ENCODE measurements around the gene LMCD1.

LMCD1 gene

GRCh38 chr3:8555113-8555661 is 53.6 kb downstream of the LMCD1 start:
- H3K27me3 ChIP-seq (ENCODE audit: low read depth, low read length): no peaks in the 10 kb centered on the region
- no peak overlapping the region for H3K4me3 ChIP-seq (ENCODE audit: low read depth in 1 of 2, low read length in 2 of 2)
- H3K9me3 ChIP-seq (ENCODE audit: control insufficient read depth in 1 of 2, low read length in 2 of 2): no peaks in the 10 kb centered on the region
- no peak overlapping the region for H3K27ac ChIP-seq (ENCODE audit: low read length)
- peaks cover 0 to 16% of the 10 kb centered on the region in 2 donors for H3K4me1 ChIP-seq (ENCODE audit: control insufficient read depth in 1 of 2, insufficient read depth in 2 of 2, low read length in 2 of 2)
- peaks cover 0 to 4% of the 10 kb centered on the region in 2 donors for H3K36me3 ChIP-seq (ENCODE audit: control insufficient read depth in 1 of 2, insufficient read depth in 2 of 2, low read length in 2 of 2)

GRCh38 chr3:8555725-8556472 is 54.3 kb downstream of the LMCD1 start:
- Histone ChIP-seq H3K4me1 (ENCODE audit: control insufficient read depth in 1 of 2, insufficient read depth in 2 of 2, low read length in 2 of 2) (peaks cover 0 to 16% of the 10 kb centered on the region in 2 donors), H3K27ac (ENCODE audit: low read length) (no peak overlapping the region)

GRCh38 chr3:8556473-8556869 is 54.8 kb downstream of the LMCD1 start:
- Histone ChIP-seq H3K27ac (ENCODE audit: low read length) (no peak overlapping the region), H3K36me3 (ENCODE audit: control insufficient read depth in 1 of 2, insufficient read depth in 2 of 2, low read length in 2 of 2) (no peaks in the 10 kb centered on the region), H3K4me3 (ENCODE audit: low read depth in 1 of 2, low read length in 2 of 2) (no peak overlapping the region), H3K9me3 (ENCODE audit: control insufficient read depth in 1 of 2, low read length in 2 of 2) (no peaks in the 10 kb centered on the region), H3K27me3 (ENCODE audit: low read depth, low read length) (no peaks in the 10 kb centered on the region), H3K4me1 (ENCODE audit: control insufficient read depth in 1 of 2, insufficient read depth in 2 of 2, low read length in 2 of 2) (peaks cover 0 to 16% of the 10 kb centered on the region in 2 donors)

More at GRCh38 chr3:8555725-8556472, 54.3 kb downstream of the LMCD1 start:
- H3K4me3 ChIP-seq (ENCODE audit: low read depth in 1 of 2, low read length in 2 of 2): no peak overlapping the region
- H3K9me3 ChIP-seq (ENCODE audit: control insufficient read depth in 1 of 2, low read length in 2 of 2): no peaks in the 10 kb centered on the region
- no peaks in the 10 kb centered on the region for H3K27me3 ChIP-seq (ENCODE audit: low read depth, low read length)
- H3K36me3 ChIP-seq (ENCODE audit: control insufficient read depth in 1 of 2, insufficient read depth in 2 of 2, low read length in 2 of 2): peaks cover 0 to under 1% of the 10 kb centered on the region in 2 donors

GRCh38 chr3:8557298-8557697 is 55.7 kb downstream of the LMCD1 start:
- no peaks in the 10 kb centered on the region for H3K36me3 ChIP-seq (ENCODE audit: control insufficient read depth in 1 of 2, insufficient read depth in 2 of 2, low read length in 2 of 2)
- H3K27me3 ChIP-seq (ENCODE audit: low read depth, low read length): no peaks in the 10 kb centered on the region
- H3K27ac ChIP-seq (ENCODE audit: low read length): no peak overlapping the region
- no peaks in the 10 kb centered on the region for H3K9me3 ChIP-seq (ENCODE audit: control insufficient read depth in 1 of 2, low read length in 2 of 2)
- peaks cover 0 to 16% of the 10 kb centered on the region in 2 donors for H3K4me1 ChIP-seq (ENCODE audit: control insufficient read depth in 1 of 2, insufficient read depth in 2 of 2, low read length in 2 of 2)
- H3K4me3 ChIP-seq (ENCODE audit: low read depth in 1 of 2, low read length in 2 of 2): no peak overlapping the region

GRCh38 chr3:8558645-8559044 is 57.0 kb downstream of the LMCD1 start:
- no peaks in the 10 kb centered on the region for H3K36me3 ChIP-seq (ENCODE audit: control insufficient read depth in 1 of 2, insufficient read depth in 2 of 2, low read length in 2 of 2)
- no peaks in the 10 kb centered on the region for H3K9me3 ChIP-seq (ENCODE audit: control insufficient read depth in 1 of 2, low read length in 2 of 2)
- H3K4me3 ChIP-seq (ENCODE audit: low read depth in 1 of 2, low read length in 2 of 2): no peak overlapping the region
- peaks cover 0 to 16% of the 10 kb centered on the region in 2 donors for H3K4me1 ChIP-seq (ENCODE audit: control insufficient read depth in 1 of 2, insufficient read depth in 2 of 2, low read length in 2 of 2)
- H3K27ac ChIP-seq (ENCODE audit: low read length): no peak overlapping the region
- H3K27me3 ChIP-seq (ENCODE audit: low read depth, low read length): no peaks in the 10 kb centered on the region

GRCh38 chr3:8559351-8559750 is 57.7 kb downstream of the LMCD1 start:
- Histone ChIP-seq H3K36me3 (ENCODE audit: control insufficient read depth in 1 of 2, insufficient read depth in 2 of 2, low read length in 2 of 2) (no peaks in the 10 kb centered on the region), H3K9me3 (ENCODE audit: control insufficient read depth in 1 of 2, low read length in 2 of 2) (no peaks in the 10 kb centered on the region), H3K27ac (ENCODE audit: low read length) (no peak overlapping the region), H3K4me3 (ENCODE audit: low read depth in 1 of 2, low read length in 2 of 2) (no peak overlapping the region), H3K27me3 (ENCODE audit: low read depth, low read length) (no peaks in the 10 kb centered on the region), H3K4me1 (ENCODE audit: control insufficient read depth in 1 of 2, insufficient read depth in 2 of 2, low read length in 2 of 2) (peaks cover 0 to 16% of the 10 kb centered on the region in 2 donors)

GRCh38 chr3:8560366-8561007 is 58.9 kb downstream of the LMCD1 start:
- Histone ChIP-seq H3K36me3 (ENCODE audit: control insufficient read depth in 1 of 2, insufficient read depth in 2 of 2, low read length in 2 of 2) (peaks cover 0 to 1% of the 10 kb centered on the region in 2 donors), H3K27ac (ENCODE audit: low read length) (no peak overlapping the region), H3K27me3 (ENCODE audit: low read depth, low read length) (no peaks in the 10 kb centered on the region), H3K4me1 (ENCODE audit: control insufficient read depth in 1 of 2, insufficient read depth in 2 of 2, low read length in 2 of 2) (peaks cover 0 to 16% of the 10 kb centered on the region in 2 donors), H3K9me3 (ENCODE audit: control insufficient read depth in 1 of 2, low read length in 2 of 2) (no peaks in the 10 kb centered on the region), H3K4me3 (ENCODE audit: low read depth in 1 of 2, low read length in 2 of 2) (no peak overlapping the region)

GRCh38 chr3:8561370-8561769 is 59.7 kb downstream of the LMCD1 start:
- Histone ChIP-seq H3K36me3 (ENCODE audit: control insufficient read depth in 1 of 2, insufficient read depth in 2 of 2, low read length in 2 of 2) (peaks cover 0 to 5% of the 10 kb centered on the region in 2 donors), H3K4me1 (ENCODE audit: control insufficient read depth in 1 of 2, insufficient read depth in 2 of 2, low read length in 2 of 2) (peaks cover 0 to 13% of the 10 kb centered on the region in 2 donors), H3K9me3 (ENCODE audit: control insufficient read depth in 1 of 2, low read length in 2 of 2) (no peaks in the 10 kb centered on the region), H3K4me3 (ENCODE audit: low read depth in 1 of 2, low read length in 2 of 2) (no peak overlapping the region), H3K27ac (ENCODE audit: low read length) (no peak overlapping the region), H3K27me3 (ENCODE audit: low read depth, low read length) (no peaks in the 10 kb centered on the region)

- no peak overlapping the region for H3K27ac ChIP-seq (ENCODE audit: low read length)
- H3K9me3 ChIP-seq (ENCODE audit: control insufficient read depth in 1 of 2, low read length in 2 of 2): no peaks in the 10 kb centered on the region
- H3K4me1 ChIP-seq (ENCODE audit: control insufficient read depth in 1 of 2, insufficient read depth in 2 of 2, low read length in 2 of 2): peaks cover 0 to 8% of the 10 kb centered on the region in 2 donors
- no peak overlapping the region for H3K4me3 ChIP-seq (ENCODE audit: low read depth in 1 of 2, low read length in 2 of 2)
- no peaks in the 10 kb centered on the region for H3K27me3 ChIP-seq (ENCODE audit: low read depth, low read length)
- H3K36me3 ChIP-seq (ENCODE audit: control insufficient read depth in 1 of 2, insufficient read depth in 2 of 2, low read length in 2 of 2): peaks cover 0 to 5% of the 10 kb centered on the region in 2 donors
These were observed 60.5 kb downstream of the LMCD1 start for GRCh38 chr3:8562081-8562595.

- Histone ChIP-seq H3K36me3 (ENCODE audit: control insufficient read depth in 1 of 2, insufficient read depth in 2 of 2, low read length in 2 of 2) (peaks cover 4 to 5% of the 10 kb centered on the region in 2 donors), H3K27ac (ENCODE audit: low read length) (no peak overlapping the region), H3K4me1 (ENCODE audit: control insufficient read depth in 1 of 2, insufficient read depth in 2 of 2, low read length in 2 of 2) (no peaks in the 10 kb centered on the region)
These were observed 61.5 kb downstream of the LMCD1 start for GRCh38 chr3:8563146-8563545.

GRCh38 chr3:8563597-8563996 is 62.0 kb downstream of the LMCD1 start:
- H3K4me1 ChIP-seq (ENCODE audit: control insufficient read depth in 1 of 2, insufficient read depth in 2 of 2, low read length in 2 of 2): no peaks in the 10 kb centered on the region
- H3K9me3 ChIP-seq (ENCODE audit: control insufficient read depth in 1 of 2, low read length in 2 of 2): no peaks in the 10 kb centered on the region
- H3K36me3 ChIP-seq (ENCODE audit: control insufficient read depth in 1 of 2, insufficient read depth in 2 of 2, low read length in 2 of 2): peaks cover 5 to 6% of the 10 kb centered on the region in 2 donors
- no peak overlapping the region for H3K27ac ChIP-seq (ENCODE audit: low read length)
- no peaks in the 10 kb centered on the region for H3K27me3 ChIP-seq (ENCODE audit: low read depth, low read length)
- no peak overlapping the region for H3K4me3 ChIP-seq (ENCODE audit: low read depth in 1 of 2, low read length in 2 of 2)

More at GRCh38 chr3:8563146-8563545, 61.5 kb downstream of the LMCD1 start:
- H3K9me3 ChIP-seq (ENCODE audit: control insufficient read depth in 1 of 2, low read length in 2 of 2): no peaks in the 10 kb centered on the region
- no peak overlapping the region for H3K4me3 ChIP-seq (ENCODE audit: low read depth in 1 of 2, low read length in 2 of 2)
- H3K27me3 ChIP-seq (ENCODE audit: low read depth, low read length): no peaks in the 10 kb centered on the region
